HepG2 (cell line): ENCODE measurements around the gene GINS3. TPM values are rescaled to one million over a fixed set of nuclear protein-coding genes. Genes with fewer than 3 reads are reported as not detected.
"Not testable (repeated sequence)": the region's sequence is repeated elsewhere in the genome, so short reads cannot be mapped to it uniquely, and the experiment has no call there.

Source experiments
- ATAC-seq: fragments of 200-7000 bp; cut with Tn5 transposase; 3 replicates; pipeline ENCODE4 v1.9.1; 2020; ENCODE audit warnings: mild to moderate bottlenecking, moderate library complexity
- BruUV-seq: library from RNA; stranded (reverse); fragments of 400-500 nt; replicated peaks from 2 replicates; lab custom pipeline; 2021; lab: Mats Ljungman, UMichigan
- CTCF ChIA-PET: fragments of 300-600 bp; formaldehyde crosslinking; extraction: SDS; loops from one replicate; lab custom pipeline; 2021; ENCODE audit warnings: low total read pairs, inconsistent platforms, low intra/inter-chr PET ratio; lab: Yijun Ruan, JAX
- POLR2A ChIA-PET: fragments of 350-600 bp; sonication (Branson Sonifier 250); formaldehyde crosslinking; loops from one replicate; lab custom pipeline; 2020; ENCODE audit warnings: antibody characterized with exemption, inconsistent platforms; lab: Yijun Ruan, JAX
- DNase-seq: peaks from one replicate; pipeline ENCODE4 v3.0.0-alpha.2; 2015; ENCODE audit warnings: low spot score
- FAIRE-seq: peaks from 3 replicates; lab custom pipeline; 2011; peaks lifted over from hg19 to GRCh38; lab: Jason Lieb, UNC
- H2AFZ ChIP-seq: one replicate; pipeline ENCODE4 v1.6.1; 2011; ENCODE audit warnings: low read length, inconsistent platforms
- H3K27ac ChIP-seq: fragments of 300-600 bp; 3 replicates; pipeline ENCODE4 v1.8.0; 2011; ENCODE audit warnings: mixed run types, mild to moderate bottlenecking, mixed read lengths, low read length, inconsistent platforms; ENCODE audit not compliant: insufficient read depth; ENCODE audit errors: extremely low read length
- H3K27me3 ChIP-seq, 2 experiments: fragments of 200-600 bp in 1 of 2; 2 replicates in 1 of 2; 3 replicates in 1 of 2; pipeline versions ENCODE4 v1.6.0 to v1.8.0; 2011; ENCODE audit warnings: low read length in 2 of 2, mild to moderate bottlenecking in 2 of 2, moderate library complexity in 2 of 2, inconsistent platforms in 1 of 2; ENCODE audit not compliant: insufficient read depth in 2 of 2, control insufficient read depth in 1 of 2
- H3K36me3 ChIP-seq, 2 experiments: fragments of 200-600 bp in 1 of 2; replicated peaks in 1 of 2; 2 replicates in 1 of 2; 3 replicates in 1 of 2; pipeline versions ENCODE4 v1.5.1 to v1.8.0; 2011; ENCODE audit warnings: low read length in 2 of 2, inconsistent platforms in 1 of 2; ENCODE audit not compliant: insufficient read depth in 2 of 2, control insufficient read depth in 1 of 2
- H3K4me1 ChIP-seq: 2 replicates; pipeline ENCODE4 v1.5.1; 2012; ENCODE audit warnings: low read length, inconsistent platforms; ENCODE audit not compliant: insufficient read depth
- H3K4me2 ChIP-seq: 2 replicates; pipeline ENCODE4 v1.6.0; 2011; ENCODE audit warnings: low read depth, low read length, inconsistent platforms
- H3K4me3 ChIP-seq, 3 experiments: fragments of 200-600 bp in 1 of 3; sonication (generic), shearing (Covaris generic) in 1 of 3; replicated peaks in 1 of 3; 2 replicates each; pipeline ENCODE4 v1.5.1; 2011 to 2016; ENCODE audit warnings: low read length in 3 of 3, inconsistent platforms in 2 of 3, low read depth in 2 of 3, mild to moderate bottlenecking in 2 of 3, control low read depth in 1 of 3, mixed read lengths in 1 of 3; ENCODE audit not compliant: insufficient read depth in 1 of 3
- H3K79me2 ChIP-seq: one replicate; pipeline ENCODE4 v1.6.1; 2011; ENCODE audit warnings: low read length, inconsistent platforms; ENCODE audit not compliant: insufficient read depth
- H3K9ac ChIP-seq: 2 replicates; pipeline ENCODE4 v1.6.0; 2011; ENCODE audit warnings: mild to moderate bottlenecking, low read depth, low read length, inconsistent platforms; ENCODE audit not compliant: insufficient read depth
- H3K9me3 ChIP-seq: 2 replicates; pipeline ENCODE4 v1.5.1; 2012; ENCODE audit warnings: mild to moderate bottlenecking, low read length
- H4K20me1 ChIP-seq: 2 replicates; pipeline ENCODE4 v1.6.0; 2011; ENCODE audit warnings: inconsistent platforms, mild to moderate bottlenecking, low read length, moderate library complexity; ENCODE audit not compliant: insufficient read depth
- BCL6 ChIP-seq: IDR thresholded peaks from 2 replicates; pipeline ENCODE4 v1.6.1; 2016; ENCODE audit warnings: missing genetic modification reagents, missing compliant biosample characterization
- KAT2B ChIP-seq: fragments of 150-350 bp; IDR thresholded peaks from 2 replicates; pipeline ENCODE4 v1.6.1; 2014; ENCODE audit warnings: low read depth, low read length, borderline replicate concordance
- NFYB ChIP-seq: sonication (generic); formaldehyde crosslinking; IDR thresholded peaks from 2 replicates; pipeline ENCODE4 v1.4.0; 2020; ENCODE audit warnings: missing genetic modification reagents
- PBX2 ChIP-seq: IDR thresholded peaks from 2 replicates; pipeline ENCODE4 v1.6.1; 2016; ENCODE audit warnings: control low read depth
- ZMAT3 ChIP-seq: sonication (generic); formaldehyde crosslinking; conservative IDR thresholded peaks from 2 replicates; pipeline ENCODE4 v1.7.0; 2021; ENCODE audit warnings: missing genetic modification reagents
- ZNF160 ChIP-seq: sonication (generic); formaldehyde crosslinking; IDR thresholded peaks from 2 replicates; pipeline ENCODE4 v1.8.0; 2022; ENCODE audit warnings: mild to moderate bottlenecking, inconsistent platforms, missing genetic modification reagents
- ZNF574 ChIP-seq: sonication (generic); formaldehyde crosslinking; IDR thresholded peaks from 2 replicates; pipeline ENCODE4 v1.4.0; 2020; ENCODE audit warnings: missing genetic modification reagents
- ZNF687 ChIP-seq: sonication (generic); formaldehyde crosslinking; IDR thresholded peaks from 2 replicates; pipeline ENCODE4 v1.5.1; 2020; ENCODE audit warnings: mild to moderate bottlenecking, missing genetic modification reagents, moderate library complexity
- WGBS: methylation state at CpG from one replicate; pipeline ENCODE4 v1.1.6; 2017; ENCODE audit warnings: low lambda C conversion rate; 5-methylcytosine and 5-hydroxymethylcytosine counted together
- in situ Hi-C: cut with HindIII; loops from 2 replicates; pipeline ENCODE4 v1.10.0; 2017; ENCODE audit warnings: low pct_unique_long_range_greater_than_20kb; ENCODE audit not compliant: extremely low pct_ligation_motif_present
- intact Hi-C: fragments of 100-400 bp; cut with micrococcal nuclease; formaldehyde crosslinking; loops from one replicate; pipeline ENCODE4 v1.10.0; 2022; ENCODE audit not compliant: unreplicated experiment
- polyA plus RNA-seq, 8 experiments: library from polyadenylated mRNA; depleted of rRNA in 3 of 8; stranded (reverse) in 7 of 8; unstranded in 1 of 8; fragments of >200 nt; fragmentation: Illumina TruSeq in 4 of 8; extraction: Trizol in 4 of 8; gene quantifications; 2 replicates each; pipeline versions ENCODE4 v1.2.1 to v1.2.3, GENCODE V29; 2011 to 2016; ENCODE audit warnings: low read depth in 4 of 8, missing spikeins in 1 of 8, mixed read lengths in 1 of 8; ENCODE audit not compliant: insufficient read depth in 1 of 8
- total RNA-seq, 5 experiments: library from RNA; depleted of rRNA; stranded (reverse); fragments of >200 nt; fragmentation: Illumina TruSeq; extraction: Trizol; gene quantifications; 2 replicates each; pipeline ENCODE4 v1.2.3, GENCODE V29; 2016; ENCODE audit warnings: low read depth in 1 of 5
- TF ChIP-seq, protein P1 (sequence below): sonication (generic); formaldehyde crosslinking; IDR thresholded peaks from 2 replicates; pipeline ENCODE4 v1.4.0; 2020; ENCODE audit warnings: missing genetic modification reagents

The GINS3 gene
- total and polyA plus RNA-seq, 2 of the 13 experiments (the other 11 are each of a cell fraction or from before 2014, with no cell fraction given), result 6.5 to 19.3 TPM

DNA sequence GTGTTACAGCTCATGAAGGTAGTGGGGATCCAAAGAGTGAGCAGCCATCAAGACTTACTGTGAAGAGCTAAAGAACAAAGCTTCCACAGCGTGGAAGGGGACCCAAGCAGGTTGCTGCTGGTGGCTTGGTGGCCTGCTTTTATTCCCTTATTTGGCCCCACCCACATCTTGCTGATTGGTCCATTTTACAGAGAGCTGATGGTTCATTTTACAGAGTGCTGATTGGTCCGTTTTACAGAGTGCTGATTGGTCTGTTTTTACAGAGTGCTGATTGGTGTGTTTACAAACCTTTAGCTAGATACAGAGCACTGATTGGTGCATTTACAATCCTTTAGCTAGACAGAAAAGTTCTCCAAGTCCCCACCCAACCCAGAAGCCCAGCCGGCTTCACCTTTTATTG is 9.0 kb downstream of the GINS3 start:
- H3K27ac ChIP-seq, H3K4me2 ChIP-seq, H3K9ac ChIP-seq, ATAC-seq, H3K9me3 ChIP-seq, H2AFZ ChIP-seq, H3K4me3 ChIP-seq, H3K79me2 ChIP-seq, H3K27me3 ChIP-seq, H3K36me3 ChIP-seq, in situ Hi-C loops, BruUV-seq, intact Hi-C loops, H4K20me1 ChIP-seq, CTCF ChIA-PET, DNase-seq, H3K4me1 ChIP-seq, FAIRE-seq: not testable (repeated sequence)
- TF ChIP-seq NFYB, result peak; percentile 39; the same call in 1 of the 2 replicates
- WGBS, result 96% methylated on average over 3 of the region's 3 CpGs
- POLR2A ChIA-PET, result interaction anchor here (0.6 to 1.0 kb wide), 2 partner anchors 8 to 15 kb away, joined by 3 read pairs; no protein-coding TSS in a partner anchor

GRCh38 chr16:58402796-58403195 is 10.5 kb downstream of the GINS3 start:
- Histone ChIP-seq H3K9ac (no peak overlapping the region), H3K4me2 (no peak overlapping the region), H3K27me3 (no peaks in the 10 kb centered on the region), H3K9me3 (no peaks in the 10 kb centered on the region), H3K36me3 (peaks cover 4 to 8% of the 10 kb centered on the region in 2 experiments; a peak in 4 of 5 replicates), H3K79me2 (no peaks in the 10 kb centered on the region), H3K4me3 (no peak overlapping the region), H3K27ac (no peak overlapping the region), H3K4me1 (no peaks in the 10 kb centered on the region), H4K20me1 (no peaks in the 10 kb centered on the region), H2AFZ (no peak overlapping the region)
- ATAC-seq (no peak), FAIRE-seq (no peak), DNase-seq (no peak)
- POLR2A ChIA-PET, result no interaction called here
- intact Hi-C loops (no loop called here), in situ Hi-C loops (no loop called here)
- 98% methylated on average over 7 of the region's 7 CpGs for WGBS
- BruUV-seq, result no TSS peak
- CTCF ChIA-PET, result no interaction called here
- TF ChIP-seq ZNF574, result no peak
- no peak for TF ChIP-seq ZNF687 (CRISPR knock-in tag)
- no peak for TF ChIP-seq PBX2
- TF ChIP-seq ZNF160 (CRISPR knock-in tag), result no peak
- no peak for TF ChIP-seq BCL6 (CRISPR knock-in tag)
- TF ChIP-seq, protein P1, sequence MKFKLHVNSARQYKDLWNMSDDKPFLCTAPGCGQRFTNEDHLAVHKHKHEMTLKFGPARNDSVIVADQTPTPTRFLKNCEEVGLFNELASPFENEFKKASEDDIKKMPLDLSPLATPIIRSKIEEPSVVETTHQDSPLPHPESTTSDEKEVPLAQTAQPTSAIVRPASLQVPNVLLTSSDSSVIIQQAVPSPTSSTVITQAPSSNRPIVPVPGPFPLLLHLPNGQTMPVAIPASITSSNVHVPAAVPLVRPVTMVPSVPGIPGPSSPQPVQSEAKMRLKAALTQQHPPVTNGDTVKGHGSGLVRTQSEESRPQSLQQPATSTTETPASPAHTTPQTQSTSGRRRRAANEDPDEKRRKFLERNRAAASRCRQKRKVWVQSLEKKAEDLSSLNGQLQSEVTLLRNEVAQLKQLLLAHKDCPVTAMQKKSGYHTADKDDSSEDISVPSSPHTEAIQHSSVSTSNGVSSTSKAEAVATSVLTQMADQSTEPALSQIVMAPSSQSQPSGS, result no peak
- TF ChIP-seq KAT2B, result no peak
- TF ChIP-seq ZMAT3 (CRISPR knock-in tag), result no peak
